PC-9 (cell line): Measurements from ENCODE around the gene FCAMR. TPM values are rescaled to one million over a fixed set of nuclear protein-coding genes. Genes with fewer than 3 reads are reported as not detected.

Experiments used
- BruUV-seq: library from RNA; stranded (reverse); fragments of 400-500 nt; replicated peaks from 2 replicates; lab custom pipeline; 2021; lab: Mats Ljungman, UMichigan
- CTCF ChIA-PET: fragments of 300-600 bp; sonication (Branson Sonifier 250); formaldehyde crosslinking; loops from one replicate; lab custom pipeline; 2022; ENCODE audit warnings: antibody characterized with exemption; lab: Charles Lee
- POLR2A ChIA-PET: fragments of 300-600 bp; sonication (Branson Sonifier 250); formaldehyde crosslinking; loops from one replicate; lab custom pipeline; 2022; ENCODE audit warnings: antibody characterized with exemption; ENCODE audit not compliant: unreplicated experiment; lab: Charles Lee
- DNase-seq, 2 experiments: peaks; one replicate each; pipeline versions ENCODE4 v3.0.0 to v3.0.0-alpha.2; 2015 to 2022; ENCODE audit warnings: mixed read lengths in 1 of 2
- H2AFZ ChIP-seq: fragments of 200-600 bp; sonication (generic); 2 replicates; pipeline ENCODE4 v1.8.1; 2017; ENCODE audit warnings: antibody characterized with exemption
- H3F3A ChIP-seq: fragments of 200-600 bp; sonication (generic); 2 replicates; pipeline ENCODE4 v1.8.1; 2017; ENCODE audit warnings: antibody characterized with exemption, mild to moderate bottlenecking, low read depth; ENCODE audit not compliant: insufficient read depth
- H3K27ac ChIP-seq: fragments of 200-600 bp; sonication (generic); 2 replicates; pipeline ENCODE4 v1.6.1; 2016; ENCODE audit warnings: mixed run types
- H3K27me3 ChIP-seq: fragments of 200-600 bp; sonication (generic); 2 replicates; pipeline ENCODE4 v1.6.1; 2016; ENCODE audit warnings: low read depth, mixed run types; ENCODE audit not compliant: insufficient read depth
- H3K36me3 ChIP-seq: fragments of 200-600 bp; sonication (generic); 2 replicates; pipeline ENCODE4 v1.6.1; 2016; ENCODE audit warnings: low read depth, mixed run types
- H3K4me1 ChIP-seq: fragments of 200-600 bp; sonication (generic); replicated peaks from 2 replicates; pipeline ENCODE4 v1.6.1; 2016; ENCODE audit warnings: mixed run types; ENCODE audit not compliant: insufficient read depth
- H3K4me2 ChIP-seq: fragments of 200-600 bp; sonication (generic); 2 replicates; pipeline ENCODE4 v1.6.1; 2017; ENCODE audit warnings: mixed run types
- H3K4me3 ChIP-seq: fragments of 200-600 bp; sonication (generic); 2 replicates; pipeline ENCODE4 v1.6.1; 2016; ENCODE audit warnings: mixed run types
- H3K79me2 ChIP-seq: fragments of 200-600 bp; sonication (generic); 2 replicates; pipeline ENCODE4 v1.6.1; 2017; ENCODE audit warnings: low read depth, mixed run types
- H3K9me2 ChIP-seq: fragments of 200-600 bp; sonication (generic); 2 replicates; pipeline ENCODE4 v1.8.1; 2017; ENCODE audit warnings: mild to moderate bottlenecking; ENCODE audit not compliant: insufficient read depth
- H3K9me3 ChIP-seq: fragments of 200-600 bp; sonication (generic); 2 replicates; pipeline ENCODE4 v1.8.1; 2016; ENCODE audit warnings: low read depth; ENCODE audit not compliant: insufficient read depth
- H4K20me1 ChIP-seq: fragments of 200-600 bp; sonication (generic); 2 replicates; pipeline ENCODE4 v1.8.1; 2017; ENCODE audit not compliant: insufficient read depth
- CTCF ChIP-seq: fragments of 200-600 bp; sonication (generic); conservative IDR thresholded peaks from 2 replicates; pipeline ENCODE4 v1.6.1; 2017; ENCODE audit warnings: mixed run types, antibody characterized with exemption, mild to moderate bottlenecking, moderate library complexity
- EZH2 ChIP-seq: fragments of 200-600 bp; sonication (generic); IDR thresholded peaks from 2 replicates; pipeline ENCODE4 v1.8.0; 2017; ENCODE audit warnings: antibody characterized with exemption, low read depth
- intact Hi-C: fragments of 100-400 bp; cut with micrococcal nuclease; formaldehyde crosslinking; loops from one replicate; pipeline ENCODE4 v1.10.0; 2022; ENCODE audit not compliant: unreplicated experiment
- total RNA-seq: library from RNA; stranded (reverse); gene quantifications from 2 replicates; pipeline ENCODE4 v1.2.3, GENCODE V29; 2021

The FCAMR gene
- total RNA-seq, 1 experiment from 2014 or later, result not detected

- Histone ChIP-seq H3K36me3 (no peaks in the 10 kb centered on the region), H3K9me2 (no peaks in the 10 kb centered on the region), H3K4me1 (no peaks in the 10 kb centered on the region), H3K4me3 (no peak overlapping the region), H2AFZ (no peak overlapping the region), H4K20me1 (no peaks in the 10 kb centered on the region), H3K9me3 (no peaks in the 10 kb centered on the region), H3K4me2 (no peak overlapping the region), H3F3A (no peaks in the 10 kb centered on the region), H3K79me2 (no peaks in the 10 kb centered on the region), H3K27ac (no peak overlapping the region), H3K27me3 (no peaks in the 10 kb centered on the region)
- ChIA-PET CTCF (no interaction called here), POLR2A (no interaction called here)
- intact Hi-C loops, result no loop called here
- BruUV-seq, result no TSS peak
- no peak for TF ChIP-seq CTCF
- no peak for TF ChIP-seq EZH2
- no peak for DNase-seq
These were observed 54.1 kb downstream of the FCAMR start for GRCh38 chr1:206916000-206916709.

GRCh38 chr1:206915030-206915735, 55.1 kb downstream of the FCAMR start:
- TF ChIP-seq EZH2 (no peak), CTCF (no peak)
- Histone ChIP-seq H3K36me3 (no peaks in the 10 kb centered on the region), H3K27me3 (no peaks in the 10 kb centered on the region), H3K79me2 (no peaks in the 10 kb centered on the region), H3K9me2 (no peaks in the 10 kb centered on the region), H4K20me1 (no peaks in the 10 kb centered on the region), H3K4me1 (no peaks in the 10 kb centered on the region), H2AFZ (no peak overlapping the region), H3F3A (peaks cover 8% of the 10 kb centered on the region; the same call in 1 of the 2 replicates), H3K4me2 (no peak overlapping the region), H3K27ac (no peak overlapping the region), H3K4me3 (no peak overlapping the region), H3K9me3 (no peaks in the 10 kb centered on the region)
- no TSS peak for BruUV-seq
- POLR2A ChIA-PET, result no interaction called here
- intact Hi-C loops, result no loop called here
- DNase-seq, result no peak
- CTCF ChIA-PET, result no interaction called here

- H3K9me2 ChIP-seq, result no peaks in the 10 kb centered on the region
- no peak for DNase-seq
These were observed 56.3 kb downstream of the FCAMR start for GRCh38 chr1:206913766-206914537.

More at GRCh38 chr1:206913766-206914537, 56.3 kb downstream of the FCAMR start:
- BruUV-seq, result no TSS peak
- Histone ChIP-seq H3K4me2 (no peak overlapping the region), H3K79me2 (no peaks in the 10 kb centered on the region), H3K27ac (no peak overlapping the region), H3K4me3 (no peak overlapping the region), H3K9me3 (no peaks in the 10 kb centered on the region), H4K20me1 (no peaks in the 10 kb centered on the region), H2AFZ (no peak overlapping the region), H3F3A (peaks cover 13% of the 10 kb centered on the region; the same call in 1 of the 2 replicates), H3K27me3 (no peaks in the 10 kb centered on the region), H3K36me3 (no peaks in the 10 kb centered on the region), H3K4me1 (peaks cover under 1% of the 10 kb centered on the region)
- intact Hi-C loops, result loop anchor here (2.0 to 5.0 kb wide), 10 partner anchors 69 to 583 kb away; partner anchors contain the start of gene CR1
- CTCF ChIA-PET, result no interaction called here
- POLR2A ChIA-PET, result no interaction called here
- TF ChIP-seq CTCF (no peak), EZH2 (no peak)
